GM18520 (cell line): ENCODE results near the gene TRIP6.

Source experiments
- ATAC-seq: cut with Tn5 transposase; IDR thresholded peaks from one replicate; pipeline ENCODE4 v1.9.1; 2021; ENCODE audit not compliant: unreplicated experiment

TRIP6 gene

GRCh38 chr7:100867040-100867775 is at the start of gene TRIP6:
TRIP6 (plus strand) TSS chr7:100867387; CDS start chr7:100867498, 111 bp downstream.
- ATAC-seq, result no peak

GRCh38 chr7:100818366-100818765 is 48.8 kb upstream of the TRIP6 start:
- ATAC-seq, result no peak

DNA sequence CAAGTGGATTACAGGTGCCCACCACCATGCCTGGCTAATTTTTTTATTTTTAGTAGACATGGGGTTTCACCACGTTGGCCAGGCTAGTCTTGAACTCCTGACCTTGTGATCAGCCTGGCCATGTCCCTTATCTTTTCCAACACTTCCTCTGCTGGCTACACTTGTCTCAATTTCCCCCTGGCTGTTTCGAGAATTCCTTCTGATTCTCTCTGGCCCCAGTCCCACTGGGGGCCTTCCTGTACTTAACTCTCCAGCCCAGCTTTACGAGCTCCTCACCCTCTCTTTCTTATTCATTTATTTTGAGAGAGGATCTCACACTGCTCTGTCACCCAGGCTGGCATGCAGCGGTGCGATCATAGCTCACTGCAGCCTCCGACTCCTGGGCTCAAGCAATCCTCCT is 48.4 kb upstream of the TRIP6 start:
- no peak for ATAC-seq

DNA sequence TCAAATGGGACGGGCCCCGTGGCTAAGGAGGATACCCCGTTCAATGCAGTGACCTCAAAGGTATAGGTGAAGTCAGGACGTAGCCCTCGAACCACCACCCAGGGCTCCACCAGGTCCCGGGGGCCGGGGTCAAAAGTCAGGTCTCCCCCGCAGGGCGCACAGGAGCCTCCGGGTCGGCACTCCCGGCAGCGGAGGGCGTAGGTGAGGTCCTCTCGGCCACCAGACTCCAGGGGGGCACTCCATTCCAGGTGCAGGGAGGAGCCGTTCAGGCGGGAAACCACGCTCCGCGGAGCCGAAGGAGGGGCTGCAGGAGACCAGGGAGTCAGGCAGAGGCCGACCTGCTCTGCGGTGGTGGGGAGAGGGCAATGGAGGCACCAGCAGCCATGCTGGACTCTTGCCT is 47.6 kb upstream of the TRIP6 start:
- ATAC-seq, result no peak

GRCh38 chr7:100822236-100823139 is 44.7 kb upstream of the TRIP6 start:
- ATAC-seq, result no peak

- ATAC-seq, result no peak
Observed at GRCh38 chr7:100823140-100823525, 44.1 kb upstream of the TRIP6 start.

- ATAC-seq, result no peak
Observed at GRCh38 chr7:100823534-100823933, 43.7 kb upstream of the TRIP6 start.

GRCh38 chr7:100824499-100825214 is 42.5 kb upstream of the TRIP6 start:
- ATAC-seq, result no peak

- no peak for ATAC-seq
Observed at GRCh38 chr7:100825215-100825671, 41.9 kb upstream of the TRIP6 start.

DNA sequence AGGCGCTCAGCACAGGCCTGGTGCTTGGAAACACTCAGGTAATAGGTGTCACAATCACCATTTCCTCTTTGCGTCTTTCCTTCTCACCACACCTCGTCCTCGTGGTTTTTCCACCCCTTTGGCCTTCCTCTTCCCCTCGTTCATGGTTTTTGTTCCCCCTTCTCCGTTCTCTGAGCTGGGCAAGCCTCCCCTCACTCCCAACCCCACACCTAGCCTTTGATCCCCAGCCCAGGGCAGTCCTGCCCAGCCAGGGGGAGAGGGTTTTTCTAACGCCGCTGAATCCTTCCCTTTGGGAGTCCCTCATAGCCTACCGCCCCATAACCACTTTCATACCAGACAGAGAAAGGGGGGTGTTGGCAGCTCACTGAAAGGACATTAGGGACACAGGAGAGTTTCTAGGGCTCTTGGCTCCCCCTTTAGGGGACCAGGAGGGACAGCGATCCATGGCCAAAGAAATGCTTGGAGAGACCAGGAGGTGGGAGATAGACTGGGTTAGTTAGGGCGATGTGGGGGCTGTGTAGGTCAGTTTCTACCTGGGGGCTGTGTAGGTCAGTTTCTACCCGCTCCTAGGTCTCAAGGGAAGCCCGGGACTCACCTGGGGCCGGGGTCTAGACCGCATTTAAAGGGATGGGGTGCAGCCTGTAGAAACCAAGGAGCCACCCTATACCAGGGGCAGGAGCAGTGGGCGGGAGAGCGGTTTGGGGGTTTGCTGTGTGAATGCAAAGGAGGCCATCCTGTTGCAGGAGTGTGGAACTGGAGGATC is 41.3 kb upstream of the TRIP6 start:
- ATAC-seq, result no peak

DNA sequence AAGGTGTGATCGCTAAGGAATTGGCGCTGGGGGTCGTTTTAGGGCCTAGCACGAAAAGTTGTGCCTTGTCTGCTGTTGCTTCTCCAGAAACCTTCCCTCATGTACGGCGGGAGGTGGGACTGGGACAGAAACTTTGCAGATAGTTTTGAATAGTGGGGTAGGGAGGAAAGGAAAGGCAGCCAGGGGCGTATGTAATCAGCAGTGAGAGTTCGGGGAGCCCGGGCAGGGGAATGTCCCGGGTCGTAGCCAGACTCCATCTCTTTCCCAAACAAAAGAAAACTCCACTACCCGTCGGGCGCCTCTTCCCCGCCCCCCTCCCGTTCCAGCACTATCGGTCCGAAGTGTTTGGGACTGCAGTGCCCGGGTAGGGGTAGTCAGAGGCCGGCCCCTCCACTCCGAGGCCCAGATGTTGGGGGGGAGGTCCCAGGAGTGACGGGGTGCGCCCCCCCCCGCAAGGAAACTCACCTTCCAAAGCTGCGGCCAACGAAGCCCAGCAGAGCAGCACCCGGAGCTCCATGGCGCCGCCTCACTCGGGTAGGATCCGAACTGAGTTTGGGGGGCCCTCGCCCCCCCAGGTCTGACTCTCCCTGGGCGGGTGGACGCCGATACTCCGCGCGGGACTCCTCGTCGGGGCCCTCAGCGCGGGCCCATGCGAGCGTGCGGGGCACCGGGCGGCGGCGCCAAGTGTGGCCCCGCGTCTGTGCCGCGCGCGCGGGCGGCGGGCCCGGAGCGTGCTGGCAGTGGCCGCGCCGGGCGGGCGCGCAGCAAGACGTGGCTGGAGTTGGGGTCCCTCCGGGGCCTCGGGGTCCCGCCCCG is 40.5 kb upstream of the TRIP6 start:
- ATAC-seq, result no peak

GRCh38 chr7:100827330-100828226 is 39.6 kb upstream of the TRIP6 start, which contains the start of gene EPHB4:
EPHB4 (minus strand) TSS chr7:100827523; CDS start chr7:100827030, 493 bp downstream.
- ATAC-seq, result no peak

GRCh38 chr7:100829150-100829716 is 38.0 kb upstream of the TRIP6 start:
- no peak for ATAC-seq

GRCh38 chr7:100830396-100830795 is 36.8 kb upstream of the TRIP6 start:
- ATAC-seq, result no peak

- no peak for ATAC-seq
Observed at GRCh38 chr7:100832281-100832633, 34.9 kb upstream of the TRIP6 start.

DNA sequence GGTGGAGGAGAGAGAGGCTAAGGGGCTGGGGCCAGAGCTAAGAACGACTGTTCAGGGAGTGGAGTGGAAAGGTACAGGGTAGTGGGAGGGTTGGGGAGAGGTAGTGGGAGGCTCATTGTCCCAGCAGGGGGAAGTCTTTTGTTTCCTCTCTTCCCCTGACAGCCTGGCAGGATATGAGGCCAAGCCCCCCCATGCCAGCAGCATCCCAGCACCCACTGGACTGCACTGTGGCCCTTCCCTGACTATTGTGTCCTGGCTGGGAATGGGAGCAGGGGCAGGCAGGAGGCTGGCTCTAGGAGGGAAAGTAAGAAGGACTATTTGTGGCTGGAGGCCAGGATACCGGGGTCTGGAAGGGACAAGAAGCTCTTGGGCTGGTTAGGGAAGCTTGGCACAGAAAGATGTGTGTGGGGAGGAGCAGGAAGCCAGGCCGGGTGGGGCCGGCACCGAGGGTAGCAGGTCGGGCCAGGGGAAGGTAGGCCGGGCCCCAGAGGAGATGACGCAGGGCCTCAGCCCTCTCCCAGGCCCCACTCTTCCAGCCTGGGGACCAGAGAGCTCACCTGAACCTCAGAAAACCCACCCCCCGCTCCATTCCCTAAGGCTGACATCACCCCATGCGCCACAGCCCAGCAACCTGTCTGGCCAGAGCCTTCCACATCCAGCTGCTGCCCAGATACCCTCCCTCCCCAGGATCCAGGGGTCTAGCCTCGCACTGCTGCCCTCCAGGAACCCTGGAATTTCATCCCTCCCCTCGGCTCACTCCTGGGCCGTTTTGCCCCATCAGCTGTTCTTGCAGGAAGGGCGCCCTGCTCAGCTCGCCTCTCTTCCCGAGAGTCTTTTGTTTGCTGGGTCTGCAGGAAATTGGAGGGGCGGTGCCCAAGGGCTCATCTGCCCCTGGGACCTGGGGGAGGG is 31.0 kb upstream of the TRIP6 start:
- no peak for ATAC-seq

DNA sequence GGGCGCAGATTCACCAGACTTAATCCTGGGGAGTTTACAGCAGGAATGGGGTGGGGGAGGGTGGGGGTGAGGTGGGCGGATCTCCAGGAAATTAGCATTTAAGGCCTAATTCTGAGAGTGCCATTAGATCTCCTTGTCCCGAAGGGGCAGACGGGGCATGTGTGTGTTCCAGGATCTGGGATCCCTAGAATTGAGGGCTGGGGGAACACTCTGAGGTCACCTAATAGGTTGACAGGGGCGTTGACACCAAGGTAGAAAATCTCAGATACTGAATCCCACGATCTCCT is 30.4 kb upstream of the TRIP6 start:
- ATAC-seq, result no peak
